HEK293T (cell line): ENCODE results near the gene TRIM67.

Experiments
- BHLHE40 ChIP-seq: fragments of 450-650 bp; IDR thresholded peaks from 2 replicates; pipeline ENCODE4 v1.6.1; 2016; ENCODE audit warnings: mild to moderate bottlenecking, moderate library complexity, borderline replicate concordance
- FOXA1 ChIP-seq: fragments of 450-650 bp; IDR thresholded peaks from 2 replicates; pipeline ENCODE4 v1.6.1; 2016; ENCODE audit warnings: mild to moderate bottlenecking
- FOXM1 ChIP-seq: fragments of 450-650 bp; IDR thresholded peaks from 2 replicates; pipeline ENCODE4 v1.6.1; 2017; ENCODE audit warnings: mild to moderate bottlenecking, borderline replicate concordance
- L3MBTL2 ChIP-seq: fragments of 450-650 bp; conservative IDR thresholded peaks from 2 replicates; pipeline ENCODE4 v1.6.1; 2016; ENCODE audit warnings: mild to moderate bottlenecking
- SUZ12 ChIP-seq: fragments of 450-650 bp; IDR thresholded peaks from 2 replicates; pipeline ENCODE4 v1.6.1; 2016; ENCODE audit warnings: mild to moderate bottlenecking

DNA sequence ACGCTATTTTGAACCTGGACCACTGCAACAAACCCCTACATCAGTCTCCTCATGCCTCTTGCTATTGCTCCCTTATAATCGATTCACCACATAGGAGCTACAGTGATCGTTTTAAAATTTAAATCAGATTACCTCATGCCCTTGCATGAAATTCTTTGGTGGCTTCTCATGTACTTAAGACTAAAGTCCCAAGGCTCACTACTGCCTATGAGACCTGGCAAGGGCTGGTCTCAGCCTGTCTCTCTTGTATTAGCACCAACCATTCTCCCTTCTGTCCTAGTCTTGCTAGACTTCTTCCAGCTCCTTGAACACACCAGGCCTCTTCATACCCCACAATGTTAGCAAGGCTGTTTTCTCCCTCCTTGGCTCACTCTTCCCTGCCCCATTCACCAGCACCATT lies 72.6 kb downstream of the TRIM67 start:
- no peak for TF ChIP-seq SUZ12
- no peak for TF ChIP-seq L3MBTL2
- TF ChIP-seq FOXM1 = no peak
- TF ChIP-seq FOXA1 = no peak
- TF ChIP-seq BHLHE40 = no peak
